ENCODE measurements around the gene CD36.

DNA sequence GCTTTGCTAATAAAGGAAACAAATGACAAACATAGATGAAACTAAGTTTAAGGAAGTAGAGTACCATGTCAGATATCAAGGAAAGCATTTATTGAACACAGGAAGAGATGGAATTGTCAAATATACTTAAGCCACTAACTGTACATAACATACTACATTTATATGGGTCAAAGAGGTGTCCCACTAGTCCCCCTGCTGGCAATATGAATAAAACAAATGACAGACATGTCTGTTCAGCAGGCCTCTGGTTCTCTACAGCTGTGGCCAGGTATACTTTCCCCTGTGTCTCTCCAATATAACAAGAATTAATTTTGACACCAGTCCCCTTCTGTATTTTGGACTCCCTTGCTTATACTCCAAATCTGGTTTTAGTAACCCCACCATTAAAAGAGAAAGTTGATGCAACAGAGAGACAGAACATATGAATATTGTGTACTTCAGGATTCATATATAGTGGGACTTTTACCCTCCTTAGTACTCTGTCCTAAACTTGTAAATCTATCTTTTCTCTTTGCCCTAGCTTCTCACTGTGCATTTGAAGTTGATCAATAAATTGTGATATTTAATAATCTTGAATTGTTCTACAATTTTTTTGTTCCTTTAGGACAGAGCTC, 42.9 kb downstream of the CD36 start:
- TF ChIP-seq POLR2A (IDR thresholded peaks at IDR 0.05) (no peak), EP300 (IDR thresholded peaks at IDR 0.05) (no peak)
- TF ChIP-seq, protein P1, sequence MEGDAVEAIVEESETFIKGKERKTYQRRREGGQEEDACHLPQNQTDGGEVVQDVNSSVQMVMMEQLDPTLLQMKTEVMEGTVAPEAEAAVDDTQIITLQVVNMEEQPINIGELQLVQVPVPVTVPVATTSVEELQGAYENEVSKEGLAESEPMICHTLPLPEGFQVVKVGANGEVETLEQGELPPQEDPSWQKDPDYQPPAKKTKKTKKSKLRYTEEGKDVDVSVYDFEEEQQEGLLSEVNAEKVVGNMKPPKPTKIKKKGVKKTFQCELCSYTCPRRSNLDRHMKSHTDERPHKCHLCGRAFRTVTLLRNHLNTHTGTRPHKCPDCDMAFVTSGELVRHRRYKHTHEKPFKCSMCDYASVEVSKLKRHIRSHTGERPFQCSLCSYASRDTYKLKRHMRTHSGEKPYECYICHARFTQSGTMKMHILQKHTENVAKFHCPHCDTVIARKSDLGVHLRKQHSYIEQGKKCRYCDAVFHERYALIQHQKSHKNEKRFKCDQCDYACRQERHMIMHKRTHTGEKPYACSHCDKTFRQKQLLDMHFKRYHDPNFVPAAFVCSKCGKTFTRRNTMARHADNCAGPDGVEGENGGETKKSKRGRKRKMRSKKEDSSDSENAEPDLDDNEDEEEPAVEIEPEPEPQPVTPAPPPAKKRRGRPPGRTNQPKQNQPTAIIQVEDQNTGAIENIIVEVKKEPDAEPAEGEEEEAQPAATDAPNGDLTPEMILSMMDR (IDR thresholded peaks at IDR 0.05) = peak in 3 of 5 experiments; percentile 10 to 34 (median 18)
